Raji (cell line): ENCODE measurements around the gene BORCS6.
A peak's percentile ranks its signal among the peaks of the same experiment; 100 is the strongest.

ENCODE experiments used
- POLR2A ChIP-seq: IDR thresholded peaks from 2 replicates; pipeline ENCODE4 v1.6.1; 2011; ENCODE audit warnings: low read depth, low read length, control low read depth; ENCODE audit not compliant: insufficient read depth

The BORCS6 gene

GRCh38 chr17:8189711-8190477, at the start of gene BORCS6:
Gene BORCS6 (minus strand): TSS chr17:8190180. CDS start chr17:8190140, 40 bp downstream.
- peak; percentile 60 for TF ChIP-seq POLR2A

- no peak for TF ChIP-seq POLR2A
Measured at GRCh38 chr17:8237886-8238285, 47.9 kb upstream of the BORCS6 start.

DNA sequence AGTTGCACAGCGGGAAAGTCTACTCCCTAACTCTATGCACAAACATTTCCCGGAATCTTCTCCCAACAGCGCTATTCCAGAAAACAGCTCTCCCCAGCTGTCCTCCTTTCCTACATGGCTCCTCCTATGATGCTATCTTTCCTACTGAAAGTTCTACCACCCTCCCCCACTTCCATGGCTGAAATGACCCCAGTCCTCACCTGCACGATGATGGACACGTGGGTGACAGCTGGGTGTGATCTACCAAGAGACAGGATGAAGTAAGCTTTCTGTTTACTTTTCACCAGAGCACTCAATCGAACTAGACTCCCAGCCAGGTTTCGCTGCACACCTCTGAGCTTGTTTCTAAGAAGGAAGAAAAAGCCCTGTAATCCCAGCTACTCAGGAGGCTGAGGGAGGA, 47.2 kb upstream of the BORCS6 start:
- TF ChIP-seq POLR2A: no peak

DNA sequence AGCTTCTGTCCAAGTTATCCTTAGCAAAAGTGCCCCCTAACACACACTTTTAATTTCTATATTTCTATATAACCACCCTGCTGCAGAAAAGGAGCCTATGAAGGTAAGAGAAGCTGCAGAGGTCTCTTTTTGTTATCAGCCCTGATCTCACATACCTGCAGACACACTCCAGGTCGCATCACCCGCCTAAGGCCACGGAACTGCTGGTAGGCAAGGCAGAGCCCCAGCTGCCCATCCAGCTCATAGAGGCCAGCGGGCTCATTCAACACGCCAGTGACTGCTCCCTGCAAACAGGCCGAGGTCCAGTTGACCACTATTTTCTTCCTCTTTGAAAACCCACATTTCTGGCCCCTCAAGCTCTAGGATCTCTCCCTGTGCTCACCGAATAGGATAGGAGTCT, 45.7 kb upstream of the BORCS6 start:
- TF ChIP-seq POLR2A: no peak

DNA sequence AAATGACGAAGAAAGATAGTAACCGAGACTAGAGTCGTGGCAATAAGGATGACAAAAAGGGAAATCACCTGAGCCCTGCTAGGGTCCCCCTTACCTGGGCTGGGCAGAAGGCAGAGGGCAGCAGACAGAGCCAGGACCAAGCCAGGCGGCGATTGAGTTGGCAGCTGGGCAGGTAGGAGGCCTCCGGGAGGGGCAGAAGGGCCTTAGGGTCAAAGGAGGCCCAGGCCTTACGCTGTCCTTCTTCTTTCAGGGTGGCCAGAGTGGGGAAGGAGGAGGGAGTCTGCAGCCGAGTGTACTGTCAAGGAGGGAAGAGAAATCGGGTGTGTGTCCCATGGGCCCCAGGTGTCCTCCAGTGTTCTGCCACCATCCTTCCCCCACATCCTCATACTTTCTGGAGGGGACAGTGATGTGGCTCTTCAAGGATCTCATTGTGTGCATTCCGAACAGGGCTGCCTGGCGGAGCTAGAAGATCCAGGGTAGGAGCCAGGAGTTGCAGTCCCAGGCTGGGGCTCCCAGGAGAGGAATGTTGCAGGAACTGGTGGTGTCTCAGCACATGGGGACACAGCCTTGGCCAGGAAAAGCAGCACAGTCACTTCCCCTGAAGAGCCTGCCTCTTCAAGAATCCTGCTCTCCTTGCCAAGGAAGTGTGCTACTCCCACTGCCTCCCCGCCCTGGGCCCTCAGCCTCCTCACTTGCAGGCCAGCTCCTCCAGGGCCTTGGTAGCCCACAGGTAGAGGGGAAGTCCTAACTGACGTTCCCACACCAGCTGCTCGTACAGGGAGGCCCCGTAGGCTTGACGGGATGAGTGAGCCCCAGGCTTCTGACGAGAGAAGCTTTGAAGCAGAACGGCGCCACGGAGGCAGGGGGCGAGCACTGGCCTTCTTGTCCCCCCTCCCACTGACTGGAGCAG, 44.6 kb upstream of the BORCS6 start:
- no peak for TF ChIP-seq POLR2A

DNA sequence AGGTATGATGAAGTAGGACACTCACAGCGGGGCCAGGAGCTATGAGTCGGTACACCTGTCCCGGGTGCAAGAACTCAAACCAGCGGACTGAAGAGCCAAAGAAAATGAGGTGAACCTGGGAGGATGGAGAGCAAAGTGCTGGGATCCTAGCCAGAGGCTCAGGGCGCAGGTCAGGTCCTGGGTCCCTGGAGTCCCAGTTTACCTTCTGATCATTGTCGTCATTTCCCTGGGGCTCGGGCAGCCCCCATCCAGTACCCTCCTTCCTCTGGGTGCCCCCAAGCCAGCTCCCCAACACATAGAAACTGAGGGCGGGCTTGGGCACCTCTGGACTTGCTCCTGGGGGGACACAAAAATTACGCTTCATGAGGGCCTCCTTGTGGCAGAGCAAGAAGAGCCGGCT, 41.7 kb upstream of the BORCS6 start:
- TF ChIP-seq POLR2A: no peak

- no peak for TF ChIP-seq POLR2A
Measured at GRCh38 chr17:8227238-8227581, 37.2 kb upstream of the BORCS6 start.

DNA sequence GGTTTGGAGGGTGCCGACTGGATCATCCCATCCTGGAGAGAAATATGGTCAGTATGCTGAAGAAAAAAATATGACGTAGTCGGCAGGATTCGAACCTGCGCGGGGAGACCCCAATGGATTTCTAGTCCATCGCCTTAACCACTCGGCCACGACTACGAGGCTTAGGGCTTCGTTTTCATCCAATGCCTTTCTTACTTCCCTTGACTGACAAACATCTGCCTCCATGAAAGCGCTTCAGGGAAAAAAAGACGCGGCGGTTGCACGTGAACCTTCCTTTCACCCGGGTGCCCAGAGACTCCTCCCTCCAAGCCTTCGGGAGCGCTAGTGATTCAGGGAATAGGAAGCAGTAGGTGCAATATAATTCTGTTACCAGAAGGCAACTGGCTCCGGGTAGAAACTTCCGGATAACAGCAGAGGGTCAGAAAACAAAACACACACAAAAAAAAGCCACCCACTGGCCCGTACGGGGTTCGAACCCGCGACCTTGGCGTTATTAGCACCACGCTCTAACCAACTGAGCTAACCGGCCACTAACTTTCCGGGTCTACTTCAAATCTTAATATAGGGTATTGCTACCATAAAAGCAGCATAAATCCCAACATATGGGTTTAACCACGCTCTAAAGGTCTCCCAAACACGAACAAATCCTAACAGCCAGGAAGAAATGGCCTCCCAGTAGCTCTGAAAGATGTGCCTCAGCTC, 36.7 kb upstream of the BORCS6 start:
- peak; percentile 44 for TF ChIP-seq POLR2A

DNA sequence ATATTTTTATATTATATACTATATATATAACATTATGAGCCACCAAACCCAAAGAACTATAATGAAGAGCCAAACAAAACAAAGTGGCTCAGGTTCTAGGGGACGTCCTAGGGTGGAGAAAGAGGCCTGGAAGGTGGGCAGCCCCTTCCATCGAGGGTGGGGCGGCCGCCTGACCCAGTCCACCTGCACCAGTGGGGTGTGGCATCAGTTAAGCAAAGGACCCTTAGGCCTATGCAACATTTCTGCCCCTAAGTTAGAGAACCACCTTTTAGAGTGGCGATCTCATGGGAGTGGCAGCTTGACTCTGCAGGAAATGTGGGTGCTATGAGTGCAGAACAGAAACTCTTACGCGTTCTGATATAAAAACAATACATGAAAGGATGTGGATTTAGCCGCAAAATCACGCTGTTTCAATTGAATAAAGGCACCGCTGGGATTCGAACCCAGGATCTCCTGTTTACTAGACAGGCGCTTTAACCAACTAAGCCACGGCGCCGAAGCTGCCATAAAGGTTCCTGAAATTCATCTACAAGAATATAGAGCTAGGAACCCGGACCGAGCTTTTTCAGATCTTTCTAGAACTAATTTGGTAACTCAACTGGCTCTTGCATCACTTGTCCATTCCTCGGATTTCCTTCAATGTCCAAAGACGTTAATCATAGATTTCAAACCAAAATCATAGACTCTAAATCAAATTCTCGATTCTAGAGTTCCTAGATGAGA, 36.0 kb upstream of the BORCS6 start:
- TF ChIP-seq POLR2A: peak; percentile 25; the same call in 1 of the 2 replicates

- no peak for TF ChIP-seq POLR2A
Measured at GRCh38 chr17:8224891-8225812, 35.2 kb upstream of the BORCS6 start.

DNA sequence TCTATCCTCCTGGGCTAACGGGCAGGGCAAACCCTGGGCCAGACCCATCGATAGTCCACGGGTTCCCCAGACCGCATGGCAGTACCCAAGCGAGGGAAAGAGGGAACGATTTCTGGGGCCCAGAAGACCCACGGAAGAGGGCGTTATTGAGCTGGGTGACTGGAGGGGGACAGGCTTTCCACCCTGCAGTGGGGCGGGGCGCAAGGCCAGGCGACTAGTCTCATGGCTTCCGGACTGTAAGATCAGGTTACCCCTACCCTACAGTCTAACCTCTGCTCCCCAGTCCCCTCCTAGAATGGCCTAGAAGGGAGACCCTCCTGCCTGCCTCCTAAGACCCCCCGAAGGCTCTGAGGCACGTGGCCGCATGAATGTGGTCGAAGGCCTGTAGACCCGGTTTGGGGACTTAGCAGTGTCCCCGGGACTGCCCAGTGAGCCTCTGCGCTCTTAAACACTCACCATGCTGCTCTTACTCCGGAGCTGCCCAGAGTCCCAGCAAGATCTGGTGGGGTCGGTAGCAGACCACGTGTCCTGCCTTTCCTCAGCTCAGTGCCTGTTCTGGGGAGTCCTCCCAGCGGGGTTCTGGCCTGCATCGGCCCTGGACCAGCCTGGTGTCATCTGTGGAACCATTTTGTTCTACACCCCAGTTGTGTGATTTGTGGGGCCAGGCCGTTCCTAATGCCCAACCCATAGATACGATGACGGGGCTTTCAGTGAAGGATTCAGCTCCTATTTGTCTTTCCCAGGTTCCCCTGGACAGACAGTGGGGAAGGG, 33.6 kb upstream of the BORCS6 start:
- TF ChIP-seq POLR2A: no peak

DNA sequence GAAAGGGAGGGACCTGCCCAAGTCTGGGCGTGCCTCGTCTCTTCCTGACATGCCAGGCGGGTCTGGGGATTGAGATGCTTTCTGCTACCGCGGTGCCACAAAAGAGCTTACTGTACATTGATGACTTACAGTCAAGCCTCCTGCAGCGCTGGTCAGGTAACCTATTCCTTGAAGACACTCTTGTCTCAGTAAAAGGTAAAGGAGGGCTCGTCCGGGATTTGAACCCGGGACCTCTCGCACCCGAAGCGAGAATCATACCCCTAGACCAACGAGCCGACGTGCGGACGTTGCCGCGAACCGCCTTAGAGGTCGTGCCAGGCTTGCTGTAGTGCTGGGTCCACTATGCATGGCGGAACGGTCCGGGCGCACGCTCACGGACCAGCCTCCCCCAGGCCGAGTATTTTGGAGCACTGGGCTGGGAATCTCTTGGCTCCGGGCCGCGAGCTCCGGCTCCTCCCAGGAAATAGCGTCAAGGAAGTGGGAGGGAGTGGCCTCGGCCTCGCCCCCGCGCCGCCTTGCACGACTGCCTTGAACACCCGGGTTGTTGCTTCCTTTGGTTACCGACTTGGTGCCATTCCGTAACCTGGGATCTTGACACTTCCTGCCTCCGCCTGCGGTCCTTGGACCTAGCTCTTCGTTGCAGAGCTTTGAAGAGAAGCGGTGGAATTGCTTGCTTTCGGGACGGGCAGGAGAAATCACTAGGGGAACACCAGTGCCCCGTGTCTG, 32.8 kb upstream of the BORCS6 start:
- TF ChIP-seq POLR2A: peak; percentile 91

- no peak for TF ChIP-seq POLR2A
Measured at GRCh38 chr17:8222380-8222629, 32.3 kb upstream of the BORCS6 start.
